Kidney (tissue), 14 donors: ENCODE data around the gene SGCD. TPM values are rescaled to one million over a fixed set of nuclear protein-coding genes. Genes with fewer than 3 reads are reported as not detected.

Experiments used
- DNase-seq, 5 donors: peaks; one replicate each; pipeline ENCODE4 v3.0.0-alpha.2; 2013 to 2020
- FAIRE-seq: peaks from 2 replicates; lab custom pipeline; 2012; peaks lifted over from hg19 to GRCh38; lab: Jason Lieb, UNC
- H3K27ac ChIP-seq, 2 donors: one replicate each; pipeline ENCODE4 v1.7.0; 2013; ENCODE audit warnings: low read depth in 2 of 2, low read length in 2 of 2, inconsistent platforms in 1 of 2
- H3K27me3 ChIP-seq: one replicate; pipeline ENCODE4 v1.7.1; 2013; ENCODE audit warnings: low read length, inconsistent platforms; ENCODE audit not compliant: control insufficient read depth, insufficient read depth
- H3K36me3 ChIP-seq, 3 donors: one replicate each; pipeline versions ENCODE4 v1.7.0 to v1.7.1; 2013; ENCODE audit warnings: low read length in 3 of 3, control low read depth in 1 of 3, inconsistent platforms in 1 of 3; ENCODE audit not compliant: insufficient read depth in 3 of 3, control insufficient read depth in 2 of 3
- H3K4me1 ChIP-seq, 3 donors: one replicate each; pipeline versions ENCODE4 v1.7.0 to v1.7.1; 2013; ENCODE audit warnings: low read length in 3 of 3, inconsistent platforms in 1 of 3, low read depth in 1 of 3; ENCODE audit not compliant: control insufficient read depth in 2 of 3, insufficient read depth in 2 of 3
- H3K4me3 ChIP-seq, 3 donors: one replicate each; pipeline versions ENCODE4 v1.7.0 to v1.8.1; 2013; ENCODE audit warnings: low read length in 3 of 3, control low read depth in 1 of 3, inconsistent platforms in 1 of 3
- H3K9ac ChIP-seq, 3 donors: one replicate each; pipeline versions ENCODE4 v1.7.0 to v1.7.1; 2013; ENCODE audit warnings: low read length in 3 of 3, control low read depth in 1 of 3, inconsistent platforms in 1 of 3
- H3K9me3 ChIP-seq, 3 donors: one replicate each; pipeline versions ENCODE4 v1.7.0 to v1.7.1; 2013; ENCODE audit warnings: low read length in 3 of 3, control low read depth in 1 of 3, inconsistent platforms in 1 of 3; ENCODE audit not compliant: control insufficient read depth in 2 of 3, insufficient read depth in 1 of 3
- intact Hi-C: fragments of 100-400 bp; cut with DNase I; formaldehyde crosslinking; loops from one replicate; pipeline ENCODE4 v1.11.1; 2022
- polyA plus RNA-seq: library from polyadenylated mRNA; stranded (reverse); fragments of 350-450 nt; fragmentation: Illumina TruSeq; extraction: RNeasy Lipid Tissue Mini Kit (QIAGEN cat#74804); gene quantifications from one replicate; pipeline ENCODE4 v1.2.3, GENCODE V29; 2014; ENCODE audit warnings: low read depth, low replicate concordance; ENCODE audit not compliant: insufficient read depth
- total RNA-seq: library from RNA; stranded (reverse); fragmentation: NEBNext Ultra II Directional; extraction: Animal tissue kit (Norgen Biotek cat#: 25700); gene quantifications from one replicate; pipeline ENCODE4 v1.2.1, GENCODE V29; 2021
- TF ChIP-seq, protein P1 (sequence below): IDR thresholded peaks from 3 replicates; pipeline ENCODE4 v1.5.1; 2012; ENCODE audit warnings: mild to moderate bottlenecking, moderate library complexity, borderline replicate concordance; ENCODE audit not compliant: insufficient read depth; ENCODE audit errors: extremely low read depth
- donor health status: control.
- donor health status: control.
- donor health status: control.
- donor health status: control.
- donor health status: control.
- donor health status: DM: yes; HTN: yes; CAD: no.
- donor health status: Normal renal cell carcinoma (clear cell type).

Gene SGCD
- total and polyA plus RNA-seq, 2 donors from 2014 or later = 0.99 to 2.7 TPM

DNA sequence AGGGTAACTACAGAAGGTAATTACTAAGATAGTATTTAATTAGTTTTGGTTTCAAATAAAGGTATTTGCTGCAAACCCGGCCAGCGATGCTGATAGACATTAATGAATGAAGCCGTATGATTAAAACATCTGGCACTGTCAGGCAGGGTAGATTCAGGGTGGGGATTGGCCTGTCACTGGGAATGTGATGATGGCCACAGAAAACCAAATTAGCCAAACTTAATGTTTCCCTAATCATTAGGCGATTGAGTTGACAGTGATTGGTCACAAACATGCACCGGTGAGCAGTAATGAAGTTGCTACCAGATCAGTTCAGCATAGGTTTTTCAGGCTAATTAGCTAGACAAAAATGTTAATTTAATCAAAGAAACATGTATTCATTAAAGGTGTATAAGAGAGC, 107.5 kb downstream of the SGCD start:
- DNase-seq (no peak), FAIRE-seq (no peak)
- Histone ChIP-seq H3K9ac (no peak overlapping the region), H3K9me3 (no peaks in the 10 kb centered on the region), H3K4me1 (no peaks in the 10 kb centered on the region), H3K27ac (no peak overlapping the region), H3K36me3 (no peaks in the 10 kb centered on the region), H3K27me3 (no peaks in the 10 kb centered on the region), H3K4me3 (no peak overlapping the region)
- intact Hi-C loops = no loop called here
- TF ChIP-seq, protein P1, sequence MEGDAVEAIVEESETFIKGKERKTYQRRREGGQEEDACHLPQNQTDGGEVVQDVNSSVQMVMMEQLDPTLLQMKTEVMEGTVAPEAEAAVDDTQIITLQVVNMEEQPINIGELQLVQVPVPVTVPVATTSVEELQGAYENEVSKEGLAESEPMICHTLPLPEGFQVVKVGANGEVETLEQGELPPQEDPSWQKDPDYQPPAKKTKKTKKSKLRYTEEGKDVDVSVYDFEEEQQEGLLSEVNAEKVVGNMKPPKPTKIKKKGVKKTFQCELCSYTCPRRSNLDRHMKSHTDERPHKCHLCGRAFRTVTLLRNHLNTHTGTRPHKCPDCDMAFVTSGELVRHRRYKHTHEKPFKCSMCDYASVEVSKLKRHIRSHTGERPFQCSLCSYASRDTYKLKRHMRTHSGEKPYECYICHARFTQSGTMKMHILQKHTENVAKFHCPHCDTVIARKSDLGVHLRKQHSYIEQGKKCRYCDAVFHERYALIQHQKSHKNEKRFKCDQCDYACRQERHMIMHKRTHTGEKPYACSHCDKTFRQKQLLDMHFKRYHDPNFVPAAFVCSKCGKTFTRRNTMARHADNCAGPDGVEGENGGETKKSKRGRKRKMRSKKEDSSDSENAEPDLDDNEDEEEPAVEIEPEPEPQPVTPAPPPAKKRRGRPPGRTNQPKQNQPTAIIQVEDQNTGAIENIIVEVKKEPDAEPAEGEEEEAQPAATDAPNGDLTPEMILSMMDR = no peak

GRCh38 chr5:156435101-156435500, 108.1 kb downstream of the SGCD start:
- Histone ChIP-seq H3K27me3 (no peaks in the 10 kb centered on the region), H3K27ac (no peak overlapping the region), H3K4me1 (no peaks in the 10 kb centered on the region), H3K36me3 (no peaks in the 10 kb centered on the region), H3K9ac (no peak overlapping the region), H3K9me3 (no peaks in the 10 kb centered on the region), H3K4me3 (no peak overlapping the region)
- DNase-seq = no peak
- intact Hi-C loops = no loop called here
- TF ChIP-seq, protein P1 = no peak
- FAIRE-seq = no peak

- Histone ChIP-seq H3K27ac (no peak overlapping the region), H3K9ac (no peak overlapping the region), H3K36me3 (no peaks in the 10 kb centered on the region), H3K4me3 (no peak overlapping the region), H3K9me3 (no peaks in the 10 kb centered on the region), H3K27me3 (no peaks in the 10 kb centered on the region), H3K4me1 (no peaks in the 10 kb centered on the region)
- FAIRE-seq (no peak), DNase-seq (peak in 1 of 5 donors; percentile 11)
- intact Hi-C loops = no loop called here
- TF ChIP-seq, protein P1 = no peak
Measured at GRCh38 chr5:156438076-156438475, 111.1 kb downstream of the SGCD start.

DNA sequence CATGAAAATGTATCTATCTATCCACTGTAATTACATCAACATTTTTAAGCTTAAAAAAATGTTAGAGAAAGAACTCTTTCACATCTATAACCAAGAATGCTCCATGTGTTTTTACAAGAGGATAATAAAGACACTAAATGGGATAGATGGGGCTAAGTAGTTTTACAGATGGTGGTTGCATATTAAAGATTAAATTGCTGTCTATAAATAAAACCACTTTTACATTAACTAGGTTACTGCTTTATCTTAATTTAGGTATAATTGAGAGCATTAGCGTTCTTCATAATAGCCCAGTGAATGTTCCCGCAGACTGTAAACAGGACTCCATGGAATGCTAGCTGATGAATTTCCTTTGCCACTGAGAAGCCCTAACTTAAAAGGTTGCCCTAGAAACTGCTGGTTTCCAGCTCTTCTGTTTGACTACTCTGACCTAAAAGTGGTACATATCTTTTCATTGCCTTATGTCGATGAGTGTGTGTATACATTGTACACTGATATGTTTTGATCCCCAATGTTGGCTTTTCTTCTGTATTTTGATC, 117.9 kb downstream of the SGCD start:
- no peak overlapping the region for H3K27ac ChIP-seq
- no peaks in the 10 kb centered on the region for H3K9me3 ChIP-seq
- TF ChIP-seq, protein P1 = no peak
- H3K9ac ChIP-seq = no peak overlapping the region
- no peaks in the 10 kb centered on the region for H3K36me3 ChIP-seq
- no peak for FAIRE-seq
- H3K4me3 ChIP-seq = no peak overlapping the region
- H3K27me3 ChIP-seq = no peaks in the 10 kb centered on the region
- no peak for DNase-seq
- intact Hi-C loops = no loop called here
- H3K4me1 ChIP-seq = no peaks in the 10 kb centered on the region
